Myocyte (in vitro differentiated cells): ENCODE results near the gene SAMD15. TPM values are rescaled to one million over a fixed set of nuclear protein-coding genes. Genes with fewer than 3 reads are reported as not detected.
"Not testable (repeated sequence)": the region's sequence is repeated elsewhere in the genome, so short reads cannot be mapped to it uniquely, and the experiment has no call there.

ENCODE experiments used
- DNase-seq: peaks from one replicate; pipeline ENCODE4 v3.0.0-alpha.2; 2012; ENCODE audit warnings: low read depth
- polyA plus RNA-seq: library from polyadenylated mRNA; unstranded; fragments of >200 nt; gene quantifications from one replicate; pipeline ENCODE4 v1.2.1, GENCODE V29; 2012; ENCODE audit warnings: missing spikeins
- total RNA-seq: library from RNA; depleted of rRNA; stranded (reverse); fragments of >200 nt; gene quantifications from 2 replicates; pipeline ENCODE4 v1.2.3, GENCODE V29; 2014

SAMD15 gene
- 0.99 and 1.7 TPM in 2 replicates for total RNA-seq
- polyA plus RNA-seq, result 0.79 TPM

GRCh38 chr14:77376771-77377501, at the start of gene SAMD15, which contains the start of gene TMED8:
SAMD15 (plus strand) TSS chr14:77377379; CDS start chr14:77377419, 40 bp downstream.
TMED8 (minus strand) TSS chr14:77377094; CDS start chr14:77377053, 41 bp downstream.
- DNase-seq, result peak; percentile 89

GRCh38 chr14:77329872-77330271, 47.3 kb upstream of the SAMD15 start:
- no peak for DNase-seq

GRCh38 chr14:77335576-77335975, 41.6 kb upstream of the SAMD15 start:
- no peak for DNase-seq

- not testable (repeated sequence) for DNase-seq
Observed at GRCh38 chr14:77337255-77337654, 39.9 kb upstream of the SAMD15 start.

GRCh38 chr14:77337880-77338279, 39.3 kb upstream of the SAMD15 start:
- DNase-seq, result no peak

GRCh38 chr14:77338302-77338701, 38.9 kb upstream of the SAMD15 start:
- DNase-seq, result no peak

- no peak for DNase-seq
Observed at GRCh38 chr14:77339407-77339806, 37.8 kb upstream of the SAMD15 start.

GRCh38 chr14:77340389-77340788, 36.8 kb upstream of the SAMD15 start:
- no peak for DNase-seq

- DNase-seq, result no peak
Observed at GRCh38 chr14:77342726-77343397, 34.3 kb upstream of the SAMD15 start.

GRCh38 chr14:77343662-77344061, 33.5 kb upstream of the SAMD15 start:
- no peak for DNase-seq

- DNase-seq, result no peak
Observed at GRCh38 chr14:77344377-77344996, 32.7 kb upstream of the SAMD15 start.

- DNase-seq, result no peak
Observed at GRCh38 chr14:77346495-77346894, 30.7 kb upstream of the SAMD15 start.

GRCh38 chr14:77347751-77348150, 29.4 kb upstream of the SAMD15 start:
- DNase-seq, result no peak

GRCh38 chr14:77353469-77354141, 23.6 kb upstream of the SAMD15 start:
- DNase-seq, result no peak

GRCh38 chr14:77355811-77356210, 21.4 kb upstream of the SAMD15 start:
- no peak for DNase-seq

- no peak for DNase-seq
Observed at GRCh38 chr14:77356899-77357298, 20.3 kb upstream of the SAMD15 start.

- no peak for DNase-seq
Observed at GRCh38 chr14:77359626-77360025, 17.6 kb upstream of the SAMD15 start.

GRCh38 chr14:77364146-77364545, 13.0 kb upstream of the SAMD15 start:
- DNase-seq, result no peak

- no peak for DNase-seq
Observed at GRCh38 chr14:77369285-77369684, 7.9 kb upstream of the SAMD15 start.

- no peak for DNase-seq
Observed at GRCh38 chr14:77372304-77372841, 4.8 kb upstream of the SAMD15 start.
